ENCODE data around the gene MARK2.

The MARK2 gene

DNA sequence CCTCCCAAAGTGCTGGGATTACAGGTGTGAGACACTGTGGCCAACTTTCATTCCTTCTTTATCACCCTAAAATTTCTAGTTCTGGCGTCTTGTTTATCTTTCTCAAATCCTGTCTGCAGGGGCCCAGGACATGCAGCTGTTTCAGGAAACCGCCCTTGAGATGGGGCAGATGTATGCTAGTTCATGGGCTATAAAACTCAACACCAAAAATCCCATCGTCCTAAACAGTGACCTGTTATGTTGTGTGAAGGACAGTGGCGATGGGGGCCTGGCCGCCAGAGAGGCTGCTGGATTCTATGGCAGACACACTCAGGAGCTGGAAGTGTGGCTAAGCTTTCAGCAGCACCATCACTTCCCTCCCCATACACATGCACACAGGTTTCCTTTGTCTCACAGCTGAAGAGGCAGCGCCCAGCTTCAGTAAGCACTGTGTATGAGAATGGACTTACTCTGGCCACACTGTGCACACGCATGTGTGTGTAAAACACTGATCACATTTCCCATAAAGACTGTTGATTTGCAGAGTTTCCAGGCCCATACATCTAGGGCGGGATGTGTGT, 36.7 kb downstream of the MARK2 start:
- no peak for DNase-seq (ENCODE audit: low spot score)
- TF ChIP-seq CTCF (IDR thresholded peaks at IDR 0.05; ENCODE audit: borderline replicate concordance, control extremely low read depth, extremely low read depth, insufficient read depth, missing control alignments), result no peak
- in situ Hi-C loops (cut with MboI; ENCODE audit: low sequenced_read_pairs, unreplicated experiment), result no loop called here

GRCh38 chr11:63876616-63877015, 37.7 kb downstream of the MARK2 start:
- DNase-seq (ENCODE audit: low spot score), result no peak
- no peak for TF ChIP-seq CTCF (IDR thresholded peaks at IDR 0.05; ENCODE audit: borderline replicate concordance, control extremely low read depth, extremely low read depth, insufficient read depth, missing control alignments)
- in situ Hi-C loops (cut with MboI; ENCODE audit: low sequenced_read_pairs, unreplicated experiment), result no loop called here

- in situ Hi-C loops (cut with MboI; ENCODE audit: low sequenced_read_pairs, unreplicated experiment), result no loop called here
- no peak for DNase-seq (ENCODE audit: low spot score)
- TF ChIP-seq CTCF (IDR thresholded peaks at IDR 0.05; ENCODE audit: borderline replicate concordance, control extremely low read depth, extremely low read depth, insufficient read depth, missing control alignments), result no peak
These were observed 38.8 kb downstream of the MARK2 start for GRCh38 chr11:63877658-63878241.

- no peak for DNase-seq (ENCODE audit: low spot score)
- in situ Hi-C loops (cut with MboI; ENCODE audit: low sequenced_read_pairs, unreplicated experiment), result no loop called here
- TF ChIP-seq CTCF (IDR thresholded peaks at IDR 0.05; ENCODE audit: borderline replicate concordance, control extremely low read depth, extremely low read depth, insufficient read depth, missing control alignments), result no peak
These were observed 40.9 kb downstream of the MARK2 start for GRCh38 chr11:63879598-63880402.

- in situ Hi-C loops (cut with MboI; ENCODE audit: low sequenced_read_pairs, unreplicated experiment), result no loop called here
- TF ChIP-seq CTCF (IDR thresholded peaks at IDR 0.05; ENCODE audit: borderline replicate concordance, control extremely low read depth, extremely low read depth, insufficient read depth, missing control alignments), result no peak
These were observed 41.5 kb downstream of the MARK2 start for GRCh38 chr11:63880403-63880790.

DNA sequence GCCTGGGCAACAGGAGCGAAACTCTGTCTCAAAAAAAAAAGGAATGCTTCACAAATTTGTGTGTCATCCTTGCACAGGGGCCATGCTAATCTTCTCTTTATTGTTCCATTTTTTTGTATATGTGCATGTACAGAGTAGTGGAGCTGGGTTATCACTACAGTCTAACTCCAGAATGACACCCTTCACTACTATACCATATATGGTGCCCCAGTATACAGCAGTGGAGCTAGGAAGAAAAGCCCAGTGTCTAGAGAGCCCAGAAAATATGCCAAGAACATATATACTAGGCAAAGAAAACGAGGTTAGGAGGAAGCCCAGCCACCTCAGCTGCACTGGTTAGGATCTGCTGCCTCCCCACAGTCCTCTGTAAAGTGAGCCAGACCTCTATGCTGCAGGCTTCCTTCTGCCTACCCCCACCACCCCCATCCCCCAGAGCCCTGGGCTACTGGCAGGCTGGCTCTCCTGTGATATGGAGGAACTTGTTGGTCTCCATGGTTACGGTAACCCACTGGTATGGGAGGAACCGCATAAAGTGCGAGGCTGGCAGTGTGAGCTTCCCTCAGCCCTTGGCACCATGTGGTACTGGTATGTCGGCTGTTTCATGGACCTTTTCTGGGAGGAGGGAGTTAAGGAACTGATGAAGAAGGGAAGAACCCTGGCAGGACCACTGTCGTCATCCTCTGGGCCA, 43.8 kb downstream of the MARK2 start:
- no peak for DNase-seq (ENCODE audit: low spot score)
- in situ Hi-C loops (cut with MboI; ENCODE audit: low sequenced_read_pairs, unreplicated experiment), result no loop called here
- TF ChIP-seq CTCF (IDR thresholded peaks at IDR 0.05; ENCODE audit: borderline replicate concordance, control extremely low read depth, extremely low read depth, insufficient read depth, missing control alignments), result no peak

More at GRCh38 chr11:63880403-63880790, 41.5 kb downstream of the MARK2 start:
- DNase-seq (ENCODE audit: low spot score), result no peak
